SHP77 (cell line): ENCODE measurements around the gene ALKBH5.

ENCODE experiments used
- DNase-seq, 2 experiments: peaks; one replicate each; lab custom pipeline; 2025; lab: John Stamatoyannopoulos, UW

ALKBH5 gene

DNA sequence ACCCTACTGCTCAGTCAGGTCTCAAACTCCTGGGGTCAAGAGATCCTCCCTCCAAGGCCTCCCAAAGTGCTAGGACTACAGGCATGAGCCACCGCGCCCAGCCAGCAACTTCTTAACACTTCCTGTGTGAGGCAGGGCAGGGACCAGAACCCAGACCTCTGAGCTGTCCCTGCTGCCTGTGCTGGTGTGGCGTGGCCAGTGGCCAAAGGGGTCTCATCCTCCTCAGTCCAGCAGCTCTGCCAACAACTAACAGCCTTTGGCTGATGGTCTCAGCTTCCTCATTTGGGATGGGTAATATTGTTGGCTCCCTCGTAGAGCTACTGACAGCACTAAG lies 40.4 kb downstream of the ALKBH5 start:
- DNase-seq: no peak

DNA sequence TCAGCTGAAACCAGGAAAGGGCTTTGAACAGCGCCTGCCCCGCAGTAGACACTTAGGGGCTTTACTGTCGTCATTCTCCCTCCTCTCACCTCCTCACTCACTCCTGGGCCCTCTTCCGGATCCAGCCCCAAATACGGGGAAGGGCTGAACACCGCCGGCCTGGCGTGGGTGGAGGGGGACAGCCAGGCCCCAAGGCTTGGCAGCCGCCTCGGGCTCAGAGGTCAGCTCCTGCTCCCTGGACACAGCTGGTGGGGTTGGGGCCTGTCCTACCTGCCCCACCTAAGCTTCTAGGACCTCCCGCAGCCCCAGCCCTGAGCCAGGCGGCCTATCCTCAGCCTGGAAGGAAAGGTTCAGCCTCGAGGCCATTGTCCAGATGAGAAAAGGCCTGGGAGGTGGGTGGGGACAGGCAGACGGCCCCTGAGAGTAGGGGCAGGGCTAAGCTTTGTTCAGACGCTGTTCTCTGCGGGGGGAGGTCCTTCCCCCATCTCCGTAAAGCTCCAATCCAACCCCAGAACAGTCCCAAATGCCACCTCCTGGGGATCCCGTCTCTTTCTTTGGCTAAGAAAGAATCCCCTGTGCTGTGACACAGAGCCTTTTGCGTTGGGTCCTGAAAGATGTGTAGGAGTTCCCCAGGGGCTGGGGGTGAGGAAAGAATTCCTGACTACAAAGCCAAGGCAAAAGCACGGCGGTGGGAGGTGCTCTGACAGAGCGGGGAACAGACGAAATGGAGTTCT lies 40.9 kb downstream of the ALKBH5 start:
- no peak for DNase-seq

DNA sequence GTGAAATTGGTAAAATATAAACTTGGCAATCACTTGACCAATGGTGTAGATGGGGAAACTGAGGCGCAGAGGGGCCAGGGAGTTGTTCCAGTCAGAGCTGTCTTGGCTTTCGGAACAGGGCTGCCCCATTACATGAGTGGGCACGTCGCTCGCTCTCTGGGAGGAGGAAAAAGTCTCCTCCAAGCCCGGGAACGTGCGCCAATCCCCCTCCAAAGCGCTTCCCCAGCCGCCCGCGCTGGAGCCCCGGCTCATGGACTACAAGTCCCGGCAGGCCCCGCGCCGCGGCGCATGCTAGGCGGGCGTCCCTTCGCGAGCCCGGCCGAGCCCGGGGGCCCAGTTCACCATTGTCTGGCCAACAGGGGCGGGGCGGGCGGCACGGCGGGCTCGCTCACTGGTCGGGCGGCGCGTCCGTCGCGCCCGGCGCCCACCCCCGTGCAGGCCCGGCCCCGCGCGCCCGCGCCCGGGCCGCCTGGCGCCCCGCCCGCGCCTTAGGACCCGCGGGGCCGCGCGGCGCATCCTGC lies 41.6 kb downstream of the ALKBH5 start, which contains the start of gene LLGL1:
Gene LLGL1, plus strand, starts transcription at position 515 of the 521 bp plus-strand sequence. CDS start 48 bp downstream, outside the sequence.
- DNase-seq: peak; percentile 98 to 99

DNA sequence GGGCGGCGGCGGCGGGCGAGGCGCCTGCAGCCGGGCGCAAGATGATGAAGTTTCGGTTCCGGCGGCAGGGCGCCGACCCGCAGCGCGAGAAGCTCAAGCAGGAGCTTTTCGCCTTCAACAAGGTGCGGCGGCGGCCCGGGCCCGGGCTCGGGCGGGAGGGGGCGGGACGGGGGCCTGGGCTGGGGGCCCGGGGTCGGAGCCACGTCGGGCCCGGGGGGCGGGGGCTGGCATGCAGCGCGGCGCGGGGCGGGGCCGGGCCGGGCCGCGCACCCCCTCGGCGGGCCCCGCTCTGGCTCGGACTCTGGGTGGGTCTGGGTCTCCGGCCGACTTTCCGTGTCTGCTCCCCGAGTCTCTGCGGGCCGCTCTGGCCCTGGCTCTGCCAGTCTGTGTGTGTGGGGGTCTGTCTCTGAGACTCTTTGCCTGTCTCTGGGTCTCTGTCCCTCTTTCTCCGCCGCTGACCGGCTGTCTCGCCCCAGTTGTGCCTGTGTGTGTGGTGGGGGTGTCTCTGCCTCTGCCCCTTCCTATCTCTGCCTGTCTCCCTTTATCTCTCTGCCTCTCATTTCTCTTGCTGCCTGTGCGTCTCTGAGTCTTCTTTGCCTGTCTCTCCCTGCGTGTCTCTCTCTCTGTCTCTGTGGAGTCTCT lies 42.1 kb downstream of the ALKBH5 start:
- no peak for DNase-seq

DNA sequence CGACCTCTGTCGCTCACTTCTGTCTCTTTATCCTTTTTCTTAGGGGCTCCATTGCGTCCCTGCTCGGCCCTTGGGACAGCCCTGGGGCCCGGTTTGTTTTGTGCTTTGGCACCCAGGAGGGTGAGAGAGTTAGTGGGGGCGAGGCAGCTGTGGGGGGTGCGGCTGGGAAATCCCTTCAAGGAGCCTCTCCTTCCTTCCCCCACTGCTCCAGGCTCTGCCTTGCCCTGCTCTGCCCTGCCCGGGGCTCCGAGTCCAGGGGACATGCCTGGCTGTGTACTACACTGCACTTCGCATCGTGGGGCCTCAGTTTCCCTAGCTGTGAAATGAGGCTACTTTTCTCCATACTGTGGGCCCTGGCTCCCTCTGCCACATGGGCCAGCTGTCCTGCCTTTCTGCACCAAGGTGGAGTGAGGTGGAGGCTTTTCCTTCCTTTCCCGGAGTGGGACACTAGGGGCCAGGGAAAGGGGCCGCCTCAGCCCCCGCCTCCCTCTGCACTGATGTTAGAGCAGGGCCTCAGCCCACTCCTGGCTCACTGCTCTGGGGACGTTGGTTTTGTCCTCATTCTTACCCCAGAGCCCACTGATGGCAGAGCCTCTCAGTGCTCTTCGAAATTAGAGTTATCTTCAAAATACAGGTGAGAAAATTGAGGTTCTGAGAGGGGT lies 42.8 kb downstream of the ALKBH5 start:
- DNase-seq: no peak

DNA sequence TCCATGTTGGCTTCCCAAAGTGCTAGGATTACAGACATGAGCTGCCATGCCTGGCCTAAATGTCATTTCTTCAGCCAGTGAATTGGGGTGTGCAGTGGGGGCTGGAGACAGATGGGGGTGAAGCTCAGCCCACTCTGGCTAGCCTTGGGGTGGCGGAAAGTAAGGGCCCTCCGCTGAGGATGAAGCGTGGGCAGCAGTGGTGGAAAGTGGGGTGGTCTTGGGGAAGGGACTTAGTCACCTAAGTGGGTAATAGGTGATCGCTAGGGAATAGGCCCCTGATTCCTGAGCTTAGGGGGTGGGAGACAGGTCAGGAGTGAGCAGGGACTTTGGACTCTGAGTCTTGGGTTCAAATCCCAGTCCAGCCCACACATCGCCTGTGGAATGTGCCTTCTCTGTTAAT lies 44.0 kb downstream of the ALKBH5 start:
- no peak for DNase-seq

DNA sequence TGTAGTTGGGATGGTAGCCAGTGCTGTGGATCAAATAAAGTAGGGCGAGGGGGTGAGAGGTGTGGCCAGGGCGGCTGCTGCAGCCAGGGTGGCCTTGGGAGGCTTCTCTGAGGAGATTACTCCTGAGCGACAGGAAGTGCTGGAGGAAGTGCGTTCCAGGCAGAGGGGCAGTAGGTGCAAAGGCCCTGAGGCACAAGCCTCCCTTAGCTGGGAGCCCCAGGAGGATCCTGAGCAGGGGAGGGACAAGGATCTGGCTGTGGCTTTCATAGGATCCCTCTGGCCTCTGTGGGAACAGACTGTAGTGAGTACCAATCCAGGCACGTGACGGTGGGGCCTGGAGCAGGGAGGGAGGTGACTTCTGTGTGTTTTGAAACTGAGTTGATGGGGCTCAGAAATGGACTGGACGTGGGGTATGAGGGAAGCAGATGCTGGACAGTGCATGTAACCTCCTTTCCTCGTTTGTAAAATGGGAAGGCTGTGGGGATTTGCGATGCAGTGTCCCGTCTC lies 44.6 kb downstream of the ALKBH5 start:
- DNase-seq: no peak

DNA sequence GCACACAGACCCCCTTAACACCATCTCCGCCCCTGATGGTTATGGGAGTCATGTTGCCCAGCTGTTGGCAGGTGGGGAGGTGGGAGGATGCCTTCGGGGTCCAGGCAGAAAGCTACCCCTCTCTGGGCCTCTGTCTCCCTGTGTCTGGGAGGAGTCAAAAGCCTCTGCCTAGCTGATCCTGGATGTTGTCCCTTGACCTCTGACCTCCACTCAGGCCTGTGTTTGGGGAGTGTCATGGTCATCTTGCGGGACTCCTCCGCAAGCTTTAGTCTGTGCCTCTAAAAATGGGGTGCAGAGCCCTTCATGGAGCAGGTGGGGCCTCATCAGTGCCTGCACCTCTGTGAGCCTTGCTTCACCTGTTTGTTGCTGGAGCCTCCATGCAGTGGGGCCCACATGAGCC lies 45.6 kb downstream of the ALKBH5 start:
- DNase-seq: no peak

DNA sequence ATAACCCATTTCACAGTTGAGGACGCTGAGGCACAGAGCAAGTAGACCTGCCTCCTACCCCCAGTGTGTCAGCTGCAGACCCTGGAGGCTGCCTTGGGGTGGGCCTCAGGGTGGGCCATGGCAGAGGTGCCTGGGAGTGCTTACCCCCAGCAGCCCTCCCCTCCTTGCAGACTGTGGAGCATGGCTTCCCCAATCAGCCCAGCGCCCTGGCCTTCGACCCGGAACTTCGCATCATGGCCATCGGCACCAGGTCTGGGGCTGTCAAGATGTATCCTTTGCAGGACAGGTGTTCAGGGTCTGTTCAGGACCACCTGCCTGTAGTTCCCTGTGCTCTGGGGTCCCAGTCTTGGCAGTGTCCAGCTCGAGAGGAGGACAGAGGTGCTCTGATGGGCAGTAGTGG lies 46.1 kb downstream of the ALKBH5 start:
- no peak for DNase-seq

DNA sequence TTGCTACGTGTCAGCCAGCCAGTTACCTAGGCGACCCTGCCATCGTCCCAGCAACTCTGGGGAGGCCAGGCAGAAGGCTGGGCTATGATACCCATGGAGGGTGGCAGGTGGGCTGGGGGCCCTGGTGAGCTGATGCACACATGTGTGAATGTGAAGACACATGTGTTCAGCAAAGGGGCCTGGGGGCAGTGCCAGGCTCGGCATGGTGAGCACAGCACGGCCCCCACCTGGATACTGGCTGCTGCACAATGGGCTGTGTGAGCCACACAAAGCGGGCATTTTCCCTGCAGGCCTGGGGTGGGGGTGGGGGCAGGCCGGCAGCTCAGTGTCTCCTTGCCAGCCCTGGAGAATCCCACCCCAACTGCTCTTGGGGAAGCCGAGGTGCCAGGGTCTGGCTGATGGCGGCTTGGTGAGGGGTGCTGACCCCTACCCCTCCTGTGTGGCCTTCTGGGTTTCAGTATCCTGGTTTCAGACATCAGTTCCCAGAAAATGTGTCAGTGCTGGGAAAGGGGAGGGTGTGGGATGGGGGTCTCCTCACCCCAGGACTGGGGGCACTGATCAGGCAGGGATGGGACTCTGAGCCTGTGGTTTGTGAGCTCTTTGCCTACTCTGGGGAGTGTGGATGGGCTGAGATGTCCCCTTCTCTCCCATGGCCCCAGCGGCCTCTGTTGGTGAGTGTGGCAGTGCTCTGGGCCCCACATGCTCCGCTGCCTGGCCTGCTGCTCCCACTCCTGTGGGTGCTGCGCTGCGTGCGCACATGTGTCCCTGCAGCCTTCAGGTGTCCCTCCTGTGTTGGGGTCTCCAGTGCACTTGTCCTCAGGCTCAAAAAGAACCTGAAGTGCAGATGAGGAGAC lies 46.9 kb downstream of the ALKBH5 start:
- no peak for DNase-seq

DNA sequence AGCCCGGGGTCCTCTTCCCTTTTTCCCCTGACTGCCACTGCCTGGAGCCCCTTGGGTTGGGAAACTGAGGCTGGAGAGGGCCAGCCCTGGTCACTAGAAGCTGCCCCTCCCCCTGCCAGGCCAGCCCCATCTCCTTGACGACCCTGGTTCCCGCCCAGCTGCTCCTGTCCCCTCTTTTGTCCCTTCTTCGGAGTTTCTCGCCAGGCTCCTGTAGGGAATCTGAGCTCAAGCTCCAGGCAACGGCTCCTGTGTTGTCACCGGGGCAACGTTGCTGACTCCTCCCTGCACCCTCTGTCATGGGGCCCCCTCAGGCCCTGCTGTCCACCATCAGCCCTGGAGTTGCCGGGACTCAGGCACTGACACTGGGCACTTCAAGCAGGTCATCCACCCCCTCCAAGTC lies 47.5 kb downstream of the ALKBH5 start:
- no peak for DNase-seq

DNA sequence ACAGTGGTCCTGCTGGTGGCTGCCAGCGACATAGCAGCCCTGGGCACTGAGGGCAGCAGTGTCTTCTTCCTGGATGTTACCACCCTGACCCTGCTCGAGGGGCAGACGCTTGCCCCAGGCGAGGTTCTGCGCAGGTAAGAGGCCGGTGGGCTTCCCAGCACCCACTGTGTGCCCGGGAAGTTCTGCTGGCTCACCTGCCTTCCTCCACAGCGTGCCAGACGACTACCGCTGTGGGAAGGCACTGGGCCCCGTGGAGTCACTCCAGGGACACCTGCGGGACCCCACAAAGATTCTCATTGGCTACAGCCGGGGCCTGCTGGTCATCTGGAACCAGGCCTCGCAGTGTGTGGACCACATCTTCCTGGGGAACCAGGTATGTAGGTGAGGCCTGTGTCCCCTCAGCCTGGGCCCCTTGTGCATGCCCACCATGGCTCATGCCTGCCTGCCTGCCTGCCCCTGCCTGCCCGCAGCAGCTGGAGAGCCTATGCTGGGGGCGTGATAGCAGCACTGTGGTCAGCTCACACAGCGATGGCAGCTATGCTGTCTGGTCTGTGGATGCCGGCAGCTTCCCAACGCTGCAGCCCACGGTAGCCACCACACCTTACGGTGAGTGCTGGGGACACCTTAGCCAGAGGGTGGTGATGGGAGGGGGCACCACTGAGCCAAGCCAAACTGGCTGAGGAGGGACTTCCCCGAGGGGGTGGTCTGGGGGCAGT lies 50.3 kb downstream of the ALKBH5 start:
- no peak for DNase-seq

DNA sequence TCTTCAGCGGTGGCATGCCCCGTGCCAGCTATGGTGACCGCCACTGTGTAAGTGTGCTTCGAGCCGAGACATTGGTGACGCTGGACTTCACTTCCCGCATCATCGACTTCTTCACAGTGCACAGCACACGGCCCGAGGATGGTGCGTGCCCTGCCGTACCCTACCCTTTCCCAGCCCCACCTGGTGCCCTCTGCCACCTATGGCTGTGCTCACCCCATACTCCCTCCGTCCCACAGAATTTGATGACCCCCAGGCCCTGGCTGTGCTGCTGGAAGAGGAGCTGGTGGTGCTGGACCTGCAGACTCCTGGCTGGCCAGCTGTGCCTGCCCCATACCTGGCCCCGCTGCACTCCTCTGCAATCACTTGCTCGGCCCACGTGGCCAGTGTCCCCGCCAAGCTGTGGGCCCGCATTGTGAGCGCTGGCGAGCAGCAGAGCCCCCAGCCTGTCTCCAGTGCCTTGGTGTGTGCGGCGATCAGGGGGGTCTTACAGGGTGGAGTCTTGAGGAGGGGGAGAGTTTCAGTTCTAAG lies 51.3 kb downstream of the ALKBH5 start:
- DNase-seq: no peak

DNA sequence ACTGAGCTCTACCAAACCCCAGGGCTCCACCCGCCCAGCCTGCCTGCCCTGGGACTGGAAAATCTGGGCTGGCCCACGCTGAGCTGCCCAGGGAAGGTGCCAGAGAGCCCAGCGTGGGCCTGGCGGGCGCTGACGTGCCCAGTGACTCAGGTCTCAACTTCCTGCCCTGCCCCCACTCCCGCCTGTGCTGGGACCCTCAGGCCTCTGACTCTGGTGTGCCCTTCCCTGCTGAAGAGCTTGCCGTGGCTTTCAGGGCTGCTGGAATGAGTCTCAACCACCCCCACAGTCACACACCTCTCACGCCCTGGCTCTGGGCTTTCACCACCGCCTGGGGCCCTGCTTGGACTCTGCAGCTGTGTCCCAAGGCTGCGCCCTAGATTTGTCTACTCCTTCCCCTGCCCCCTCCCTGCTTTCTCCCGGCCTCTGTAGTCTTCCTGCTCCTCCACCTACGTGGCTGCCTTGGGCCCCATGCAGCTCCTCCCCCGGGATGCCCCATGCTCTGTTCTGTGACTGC lies 52.2 kb downstream of the ALKBH5 start:
- DNase-seq: no peak

DNA sequence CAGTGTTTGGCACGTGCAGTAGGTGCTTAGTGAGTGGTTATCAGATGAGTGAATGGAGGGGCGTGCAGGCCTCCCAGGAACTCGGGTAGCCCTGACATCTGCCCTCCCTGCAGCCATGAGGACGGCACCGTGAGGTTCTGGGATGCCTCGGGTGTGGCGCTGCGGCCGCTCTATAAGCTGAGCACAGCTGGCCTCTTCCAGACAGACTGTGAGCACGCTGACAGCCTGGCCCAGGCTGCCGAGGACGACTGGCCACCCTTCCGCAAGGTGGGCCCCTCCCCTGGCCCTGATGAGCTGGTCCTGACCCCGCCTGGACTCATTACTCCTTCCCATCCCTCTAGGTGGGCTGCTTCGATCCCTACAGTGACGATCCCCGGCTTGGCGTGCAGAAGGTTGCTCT lies 52.9 kb downstream of the ALKBH5 start:
- DNase-seq: no peak

DNA sequence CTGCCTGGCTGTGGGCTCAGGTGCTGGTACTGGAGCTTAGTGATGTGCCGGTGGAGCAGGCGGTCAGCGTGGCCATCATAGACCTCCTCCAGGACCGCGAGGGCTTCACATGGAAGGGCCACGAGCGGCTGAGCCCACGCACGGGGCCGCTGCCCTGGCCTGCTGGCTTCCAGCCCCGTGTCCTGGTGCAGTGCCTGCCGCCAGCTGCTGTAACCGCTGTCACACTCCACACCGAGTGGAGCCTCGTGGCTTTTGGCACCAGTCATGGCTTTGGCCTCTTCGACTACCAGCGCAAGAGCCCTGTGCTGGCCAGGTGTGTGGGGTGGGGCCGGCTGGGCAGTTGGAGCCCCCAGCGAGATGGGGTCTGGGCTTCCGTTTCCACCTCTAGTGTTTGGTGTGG lies 53.8 kb downstream of the ALKBH5 start:
- no peak for DNase-seq

DNA sequence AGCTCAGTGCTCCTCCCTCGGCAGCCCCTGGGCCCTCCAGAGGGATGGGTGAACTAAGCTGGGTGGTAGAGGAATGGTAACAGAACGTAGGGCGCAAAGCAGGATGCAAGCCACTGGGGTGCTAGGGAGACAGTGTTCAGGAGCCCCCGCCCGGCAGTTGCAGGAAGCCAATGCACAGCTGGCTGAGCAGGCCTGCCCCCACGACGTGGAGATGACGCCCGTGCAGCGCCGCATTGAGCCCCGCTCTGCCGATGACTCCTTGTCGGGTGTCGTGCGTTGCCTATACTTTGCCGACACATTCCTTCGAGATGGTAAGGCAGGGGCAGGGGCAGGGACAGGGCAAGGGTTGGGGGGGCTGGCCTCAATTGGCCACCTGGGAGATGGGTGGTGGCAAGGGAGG lies 54.7 kb downstream of the ALKBH5 start:
- DNase-seq: no peak

DNA sequence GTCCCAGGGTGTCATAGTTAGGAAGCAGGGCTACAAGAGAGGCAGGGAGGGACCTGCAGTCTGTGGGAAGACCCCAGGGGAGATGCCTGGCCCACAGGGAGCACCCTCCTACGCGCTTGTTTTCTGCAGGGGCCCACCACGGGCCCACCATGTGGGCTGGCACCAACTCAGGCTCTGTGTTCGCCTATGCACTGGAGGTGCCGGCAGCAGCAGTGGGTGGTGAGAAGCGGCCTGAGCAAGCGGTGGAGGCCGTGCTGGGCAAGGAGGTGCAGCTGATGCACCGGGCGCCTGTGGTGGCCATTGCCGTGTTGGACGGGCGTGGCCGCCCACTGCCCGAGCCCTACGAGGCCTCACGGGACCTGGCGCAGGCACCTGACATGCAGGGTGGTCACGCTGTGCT lies 56.8 kb downstream of the ALKBH5 start:
- DNase-seq: no peak

DNA sequence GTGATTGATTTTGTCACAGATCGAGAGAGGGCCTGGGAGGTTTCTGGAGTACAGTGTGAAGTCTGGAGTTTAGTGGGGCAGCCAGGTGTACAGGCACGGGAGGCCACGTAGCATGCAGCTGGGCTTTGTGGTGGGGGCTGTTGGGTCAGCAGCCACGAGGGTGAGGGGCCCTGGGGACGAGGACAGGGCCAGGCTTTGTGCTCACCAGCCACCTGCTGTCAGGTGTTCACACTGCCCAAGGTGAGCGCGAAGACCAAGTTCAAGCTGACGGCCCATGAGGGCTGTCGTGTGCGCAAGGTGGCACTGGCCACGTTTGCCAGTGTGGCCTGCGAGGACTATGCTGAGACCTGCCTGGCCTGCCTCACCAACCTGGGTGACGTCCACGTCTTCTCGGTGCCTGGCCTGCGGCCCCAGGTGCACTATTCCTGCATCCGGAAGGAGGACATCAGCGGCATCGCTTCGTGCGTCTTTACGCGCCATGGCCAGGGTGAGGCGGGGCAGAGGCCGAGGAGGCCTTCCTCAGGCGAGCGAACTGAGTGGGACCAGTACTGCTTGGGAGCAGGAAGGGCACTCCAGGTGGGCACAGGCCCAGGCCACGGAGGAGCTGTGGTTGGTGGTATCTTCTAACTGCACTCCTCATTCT lies 57.7 kb downstream of the ALKBH5 start:
- DNase-seq: no peak

DNA sequence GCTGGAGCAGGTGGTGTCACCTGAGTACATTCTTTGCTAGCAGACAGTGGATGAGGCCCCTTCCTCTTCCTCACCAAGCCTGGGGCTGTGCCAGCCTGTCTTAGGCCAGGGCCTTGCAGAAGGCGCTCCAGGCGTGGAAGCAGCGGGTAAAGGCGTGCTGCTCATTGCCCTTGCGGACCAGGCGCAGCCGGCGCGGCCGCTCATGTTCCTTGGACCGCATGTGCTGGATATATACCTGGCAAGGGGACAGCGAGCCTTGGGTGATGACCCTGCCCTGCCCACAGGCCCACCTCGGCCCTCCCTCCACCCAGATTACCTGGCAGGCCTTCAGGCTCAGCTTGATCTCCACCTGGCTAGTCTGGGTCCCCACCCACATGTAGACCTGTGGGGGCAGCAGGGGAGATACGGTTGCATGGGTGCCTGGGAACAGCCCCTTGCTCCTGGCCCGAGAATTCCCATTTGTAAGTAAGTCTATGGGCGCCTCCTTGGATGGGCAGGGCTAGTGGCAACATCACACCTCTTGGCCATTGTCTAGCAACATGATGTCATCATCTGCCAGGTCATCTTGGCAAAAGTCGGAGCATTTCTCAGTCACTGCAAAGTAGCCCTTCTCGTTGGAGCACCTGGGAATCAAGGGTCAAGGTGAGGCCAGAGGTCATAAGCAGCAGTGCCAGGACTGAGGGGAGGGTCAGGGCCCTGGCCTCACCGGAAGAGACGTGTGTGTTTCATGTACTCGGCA lies 61.6 kb downstream of the ALKBH5 start:
- no peak for DNase-seq
